Hematopoietic multipotent progenitor cell treated with erythropoietin and hydrocortisone succinate and interleukin-3 and kit ligand, for 8 days (in vitro differentiated cells): ENCODE data around the gene SEC14L1.
"Not testable (repeated sequence)": the region's sequence is repeated elsewhere in the genome, so short reads cannot be mapped to it uniquely, and the experiment has no call there.

ENCODE experiments used
- DNase-seq: peaks from one replicate; pipeline ENCODE4 v3.0.0-alpha.2; 2015

The SEC14L1 gene

DNA sequence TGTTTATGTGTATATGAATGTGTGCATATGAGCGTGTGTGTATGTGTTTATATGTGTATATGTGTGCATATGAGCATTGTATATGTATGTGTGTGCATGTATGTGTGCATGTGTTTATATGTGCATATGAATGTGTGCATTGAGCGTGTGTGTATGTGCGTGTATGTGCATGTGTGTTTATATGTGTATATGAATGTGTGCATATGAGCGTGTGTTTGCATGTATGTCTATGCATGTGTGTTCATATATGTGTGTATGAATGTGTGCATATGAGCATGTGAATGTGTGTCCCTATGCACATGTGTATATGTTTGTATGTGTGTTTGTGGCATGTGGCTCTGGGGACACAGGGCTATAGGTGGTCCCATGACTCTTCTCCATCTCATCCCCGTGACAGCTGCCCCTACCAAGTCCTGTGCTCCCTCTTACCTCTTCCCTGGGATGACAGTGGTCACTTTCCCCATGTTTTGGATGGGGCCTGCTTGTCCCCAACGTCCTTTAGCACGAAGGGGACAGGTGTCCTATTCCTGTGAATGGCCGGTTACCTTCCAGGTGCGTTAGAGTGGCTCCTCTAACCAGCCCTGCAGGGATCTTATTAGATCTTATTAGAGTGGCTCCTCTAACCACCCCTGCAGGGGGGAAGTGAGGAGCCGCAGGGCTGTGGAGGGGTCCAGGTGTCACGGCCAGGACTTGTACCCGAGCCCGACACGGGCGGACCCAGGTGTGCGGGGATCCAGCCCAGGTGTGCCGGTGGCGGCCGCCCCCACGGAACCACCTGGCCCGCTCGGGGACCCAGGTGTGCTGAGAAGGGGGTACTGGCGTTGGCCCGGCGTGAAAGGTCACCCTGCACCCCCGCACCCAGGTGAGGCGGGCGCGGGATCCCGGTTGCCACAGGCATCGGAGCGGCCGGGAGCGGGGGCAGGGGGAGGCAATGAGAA lies 105.6 kb downstream of the SEC14L1 start:
- DNase-seq = no peak

DNA sequence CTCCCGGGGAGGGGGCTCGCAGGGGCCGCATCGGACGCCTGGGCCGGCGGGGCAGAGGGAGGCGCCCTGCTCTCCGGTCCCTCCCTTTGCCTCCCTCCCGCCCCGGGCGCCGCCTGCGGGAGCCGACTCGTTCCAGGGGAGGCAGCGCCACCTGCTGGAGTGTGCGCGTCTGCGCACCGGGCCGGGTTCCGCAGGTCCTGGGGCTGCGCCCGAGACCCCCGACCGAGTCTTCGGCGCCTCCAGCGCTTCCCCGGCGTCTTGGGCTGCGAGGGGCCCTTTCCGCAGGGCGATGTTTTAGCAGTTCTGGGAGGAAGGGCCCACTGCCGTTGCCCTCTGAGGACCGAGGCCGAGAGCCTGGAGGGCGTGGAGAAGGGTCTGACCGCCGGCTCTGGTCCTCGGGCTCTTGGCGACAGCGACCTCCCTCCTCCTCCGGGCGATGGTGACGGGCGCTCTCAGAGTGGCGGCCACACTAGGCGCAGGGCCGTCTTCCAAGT lies 106.3 kb downstream of the SEC14L1 start:
- DNase-seq = peak; percentile 77

DNA sequence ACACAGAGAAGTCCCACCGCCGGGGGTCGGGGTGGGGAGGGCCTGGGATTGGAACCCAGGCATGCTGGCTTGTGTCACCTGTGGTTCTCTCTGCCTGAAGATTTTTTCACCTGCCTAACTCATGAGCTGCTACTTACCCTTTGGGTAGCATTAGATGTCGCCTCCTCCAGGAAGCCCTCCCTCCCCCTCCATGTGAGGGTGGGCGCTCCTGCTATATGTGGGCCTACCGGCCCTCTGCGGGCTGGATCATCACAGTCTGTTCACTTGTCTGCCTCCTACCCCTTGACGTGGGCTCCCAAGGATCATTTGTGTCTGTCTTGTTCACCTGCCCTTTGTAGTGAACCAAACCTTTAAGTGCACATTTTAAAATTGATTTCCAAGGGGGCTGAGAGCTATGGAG lies 106.8 kb downstream of the SEC14L1 start:
- no peak for DNase-seq

DNA sequence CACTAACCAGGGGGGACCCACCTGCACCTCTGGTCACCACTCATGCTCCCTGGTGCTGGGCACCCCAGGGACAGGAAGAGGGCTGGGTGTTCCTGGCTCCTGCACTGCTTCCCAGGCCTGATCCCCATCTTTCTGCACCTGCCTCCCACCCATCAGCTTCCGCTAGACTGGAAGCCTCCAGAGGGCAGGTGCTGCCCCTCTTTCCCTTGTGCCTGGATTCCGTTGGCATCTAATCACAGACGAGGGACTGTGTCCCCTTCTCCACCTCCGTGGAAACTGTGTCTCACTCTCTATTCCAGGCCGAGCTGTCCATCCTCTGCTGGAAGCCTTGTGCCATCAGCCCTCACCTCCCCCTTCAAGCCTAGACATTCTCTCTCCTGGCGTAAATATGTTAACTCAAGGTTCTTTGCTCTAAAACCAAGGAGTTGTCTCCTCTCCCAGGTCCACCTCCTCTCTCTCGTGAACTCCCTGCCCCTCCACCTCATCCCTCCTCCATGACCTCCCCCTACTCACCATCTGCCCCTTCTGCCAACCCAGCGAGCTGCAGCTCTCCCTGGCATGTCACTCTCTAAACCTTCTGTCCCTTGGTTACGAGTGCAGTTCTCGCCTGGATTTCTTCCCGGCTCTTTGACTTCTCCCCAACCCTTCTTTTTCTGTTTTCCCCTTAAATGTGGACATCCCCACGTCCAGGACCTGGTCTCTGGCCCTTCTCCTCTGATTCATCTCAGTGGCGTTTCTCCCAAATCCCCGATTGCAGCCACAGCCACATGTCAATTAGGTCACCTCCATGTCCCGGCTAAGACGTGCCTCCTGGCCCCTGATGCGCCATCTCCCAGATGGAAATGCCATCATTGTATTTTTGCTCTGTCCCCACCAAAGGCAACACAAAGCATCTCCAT lies 107.7 kb downstream of the SEC14L1 start:
- DNase-seq = no peak

DNA sequence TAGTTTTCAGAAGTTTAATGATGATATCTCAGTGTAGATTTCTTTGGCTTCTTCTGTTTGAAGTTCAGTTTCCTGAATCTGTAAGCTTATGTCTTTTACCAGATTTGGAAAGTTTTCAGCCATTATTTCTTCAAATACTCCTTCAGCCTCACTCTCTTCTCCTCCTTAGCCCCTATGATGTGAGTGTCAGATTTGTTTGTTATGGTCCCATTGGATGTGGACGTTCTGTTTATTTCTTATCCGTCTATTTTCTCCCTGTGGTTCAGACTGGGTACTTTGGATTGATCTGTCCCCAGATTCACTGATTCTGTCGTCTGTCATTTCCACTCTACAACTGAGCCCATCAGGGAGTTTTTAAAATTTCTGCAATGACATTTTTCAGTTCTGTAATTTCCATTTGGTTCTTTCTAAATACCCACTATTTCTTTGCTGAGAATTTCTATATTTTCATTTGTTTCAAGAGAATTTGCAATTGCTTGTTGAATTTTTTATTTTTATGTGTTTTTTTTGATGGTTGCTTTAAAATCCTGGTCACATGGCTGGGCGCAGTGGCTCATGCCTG lies 110.9 kb downstream of the SEC14L1 start:
- DNase-seq = no peak

DNA sequence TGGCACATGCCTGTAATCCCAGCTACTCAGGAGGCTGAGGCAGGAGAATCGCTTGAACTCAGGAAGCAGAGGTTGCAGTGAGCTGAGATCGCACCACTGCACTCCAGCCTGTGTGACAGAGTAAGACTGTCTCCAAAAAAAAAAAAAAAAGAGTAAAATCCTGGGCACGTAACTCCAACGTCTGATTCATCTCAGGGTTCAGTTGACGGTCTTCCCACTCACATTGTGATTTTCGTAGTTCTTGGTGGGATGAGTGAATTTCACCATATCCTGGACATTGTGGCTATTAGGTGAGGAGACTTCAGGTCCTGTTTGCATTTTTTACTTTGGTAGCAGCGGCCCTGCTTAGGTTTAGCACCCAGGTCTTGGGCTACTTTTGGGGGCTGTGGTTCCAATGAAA lies 111.5 kb downstream of the SEC14L1 start:
- DNase-seq = not testable (repeated sequence)

DNA sequence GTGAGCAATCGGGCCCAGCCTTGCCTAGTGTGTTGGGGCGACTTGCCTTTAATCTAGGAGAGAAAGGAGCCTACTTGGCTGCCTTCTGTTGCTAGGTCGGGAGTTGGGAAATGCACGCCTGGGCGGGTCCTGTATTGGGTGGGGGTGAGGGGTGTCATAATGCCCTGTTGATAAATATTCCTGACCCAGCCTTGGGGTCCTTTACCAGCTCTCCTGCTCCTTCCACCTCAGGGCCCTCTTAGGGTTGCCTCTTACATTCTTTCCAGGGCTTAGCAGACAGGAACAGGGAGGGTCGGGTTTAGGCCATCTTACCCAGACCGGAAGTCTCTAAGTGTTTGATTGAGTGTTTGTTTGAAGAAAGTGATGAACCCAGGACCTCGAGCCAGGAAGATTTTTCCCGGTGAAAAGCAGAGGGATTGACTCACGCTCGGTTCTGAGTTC lies 112.9 kb downstream of the SEC14L1 start:
- DNase-seq = no peak

DNA sequence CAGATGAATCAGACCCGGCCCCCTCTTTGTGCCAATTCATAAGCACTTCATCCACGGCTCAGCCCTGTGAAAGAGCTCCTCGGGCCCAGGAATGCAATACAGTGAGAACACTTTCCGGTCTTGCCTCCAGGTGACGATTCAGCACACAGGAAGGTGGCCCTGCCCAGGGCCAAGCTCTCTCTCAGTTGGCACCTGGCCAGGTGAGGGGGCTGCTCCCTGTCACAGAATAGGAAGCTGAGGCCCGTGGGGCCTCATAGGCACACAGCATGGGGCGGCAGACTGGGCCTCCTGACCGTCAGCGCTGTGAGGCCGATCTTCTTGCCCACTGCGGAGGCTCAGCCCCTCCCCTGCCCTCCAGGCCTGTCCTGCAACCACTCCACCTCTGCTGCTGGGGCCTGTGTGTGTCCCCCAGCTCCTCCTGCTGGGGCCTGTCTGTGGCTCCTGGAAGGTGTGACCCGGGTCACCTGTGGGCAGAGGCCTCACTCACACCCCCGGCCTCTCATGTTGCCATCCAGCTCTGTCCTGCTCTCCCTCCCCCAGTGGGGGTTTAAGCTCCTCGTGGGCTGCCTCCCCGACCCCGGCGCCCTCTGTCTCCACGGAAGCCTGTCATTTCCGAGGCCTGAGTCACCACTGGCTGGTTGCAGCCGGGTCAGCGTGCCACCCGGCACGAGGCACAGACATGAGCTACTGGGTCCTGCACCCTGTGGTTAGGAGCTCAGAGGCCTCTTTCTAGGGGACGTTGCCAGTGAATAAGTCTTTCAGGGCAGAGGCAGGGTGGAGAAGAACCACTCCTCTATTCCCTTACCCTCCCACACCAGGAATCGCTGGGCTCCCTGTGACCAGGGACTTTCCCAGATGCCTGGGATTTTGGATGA lies 114.4 kb downstream of the SEC14L1 start:
- no peak for DNase-seq

DNA sequence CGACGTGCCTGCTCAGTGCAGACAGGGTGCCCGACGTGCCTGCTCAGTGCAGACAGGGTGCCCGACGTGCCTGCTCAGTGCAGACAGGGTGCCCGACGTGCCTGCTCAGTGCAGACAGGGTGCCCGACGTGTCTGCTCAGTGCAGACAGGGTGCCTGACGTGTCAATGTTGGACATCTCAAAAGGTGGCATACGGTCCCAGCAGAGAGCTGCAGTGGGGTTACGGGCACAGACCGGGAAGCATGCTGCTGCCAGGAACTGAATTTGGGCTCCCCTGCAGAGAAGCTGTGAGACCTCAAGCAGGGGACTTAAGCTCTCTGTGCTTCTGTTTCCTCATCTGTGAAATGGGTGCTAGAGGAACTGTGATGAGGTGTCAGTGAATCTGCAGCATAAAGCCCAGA lies 115.2 kb downstream of the SEC14L1 start:
- DNase-seq = not testable (repeated sequence)

DNA sequence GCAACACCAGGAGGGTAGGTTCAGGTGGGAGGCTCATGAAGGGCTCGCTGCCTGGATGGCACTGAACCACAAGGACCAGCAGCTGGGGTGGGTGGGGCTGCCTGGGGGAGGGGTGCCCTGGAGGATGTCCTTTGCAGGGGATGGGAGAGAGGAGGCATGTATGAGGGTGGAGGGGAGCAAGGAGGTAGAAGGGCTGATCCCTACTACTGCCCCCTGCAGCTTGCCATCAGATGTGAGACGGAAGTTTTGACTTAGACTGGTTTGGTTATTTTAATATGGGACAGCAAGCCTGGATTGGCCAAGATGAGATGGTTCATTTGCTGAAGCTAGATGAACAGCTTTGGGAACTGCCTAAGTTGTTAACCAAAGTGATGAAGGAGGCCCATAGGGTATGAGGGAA lies 115.9 kb downstream of the SEC14L1 start:
- no peak for DNase-seq

DNA sequence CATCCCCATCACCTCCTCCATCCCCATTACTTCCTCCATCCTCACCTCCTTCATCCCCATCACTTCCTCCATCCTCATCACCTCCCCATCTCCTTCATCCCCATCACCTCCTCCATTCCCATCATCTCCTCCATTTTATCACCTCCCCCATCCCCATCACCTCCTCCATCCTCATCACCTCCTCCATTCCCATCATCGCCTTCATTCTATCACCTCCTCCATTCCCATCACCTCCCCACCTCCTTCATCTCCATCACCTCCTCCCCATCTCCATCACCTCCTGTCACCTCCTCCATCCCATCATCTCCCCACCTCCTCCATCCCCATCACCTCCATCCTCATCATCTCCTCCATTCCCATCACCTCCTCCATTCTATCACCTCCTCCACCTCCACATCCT lies 116.4 kb downstream of the SEC14L1 start:
- no peak for DNase-seq

DNA sequence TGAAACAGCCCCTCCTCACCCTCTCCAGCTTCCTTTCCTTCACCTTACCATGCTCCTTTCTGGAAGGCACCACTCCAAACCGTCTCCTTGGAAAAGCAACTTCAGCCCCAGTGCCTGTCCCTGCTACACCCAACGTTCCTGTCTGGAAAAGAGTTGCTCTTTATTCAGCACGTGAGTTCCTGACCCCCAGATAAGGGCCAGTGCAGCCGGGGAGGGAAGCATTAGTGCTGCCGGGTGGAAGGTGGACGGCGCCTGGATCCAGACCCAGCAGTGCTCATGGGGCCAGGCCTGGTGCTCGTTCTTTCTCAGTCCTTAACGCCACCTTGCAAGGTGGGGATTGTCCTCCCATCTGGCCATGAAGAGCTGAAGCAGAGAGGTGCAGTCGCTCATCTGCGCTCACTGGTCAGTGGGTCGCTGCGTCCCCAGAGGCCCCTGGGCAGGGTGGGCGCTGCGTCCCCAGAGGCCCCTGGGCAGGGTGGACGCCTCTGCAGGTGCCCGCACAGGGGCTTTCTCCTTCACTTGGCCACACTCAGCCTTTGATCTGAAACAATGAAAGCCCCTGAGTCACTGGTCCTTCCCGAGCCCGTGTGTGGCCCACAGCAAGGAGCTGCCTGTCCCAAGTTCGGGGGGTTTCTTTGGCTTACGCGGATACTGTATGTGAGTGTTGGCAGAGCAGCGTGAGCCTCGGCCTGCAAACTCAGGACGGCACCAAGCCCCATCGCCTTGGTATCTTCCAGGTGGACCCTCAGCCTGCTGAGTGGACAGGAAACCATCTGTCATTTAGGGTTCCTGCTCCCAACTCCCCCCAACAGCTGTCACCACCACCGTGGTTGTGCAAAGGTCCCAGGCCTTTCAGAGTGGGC lies 117.1 kb downstream of the SEC14L1 start:
- DNase-seq = no peak

DNA sequence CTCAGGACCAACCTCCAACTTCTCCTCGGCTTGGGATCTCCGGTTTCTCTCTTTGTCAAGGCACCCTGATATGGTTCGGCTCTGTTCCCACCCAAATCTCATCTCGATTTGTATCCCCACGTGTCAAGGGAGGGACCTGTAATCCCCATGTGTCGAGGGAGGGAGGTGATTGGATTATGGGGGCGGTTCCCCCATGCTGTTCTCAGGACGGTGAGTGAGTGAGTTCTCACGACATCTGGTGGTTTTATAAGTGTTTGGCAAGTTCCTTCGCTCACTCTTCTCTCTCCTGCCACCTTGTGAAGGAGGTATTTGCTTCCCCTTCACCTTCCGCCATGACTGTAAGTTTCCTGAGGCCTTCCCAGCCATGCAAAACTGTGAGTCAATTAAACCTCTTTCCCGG lies 117.9 kb downstream of the SEC14L1 start:
- no peak for DNase-seq

DNA sequence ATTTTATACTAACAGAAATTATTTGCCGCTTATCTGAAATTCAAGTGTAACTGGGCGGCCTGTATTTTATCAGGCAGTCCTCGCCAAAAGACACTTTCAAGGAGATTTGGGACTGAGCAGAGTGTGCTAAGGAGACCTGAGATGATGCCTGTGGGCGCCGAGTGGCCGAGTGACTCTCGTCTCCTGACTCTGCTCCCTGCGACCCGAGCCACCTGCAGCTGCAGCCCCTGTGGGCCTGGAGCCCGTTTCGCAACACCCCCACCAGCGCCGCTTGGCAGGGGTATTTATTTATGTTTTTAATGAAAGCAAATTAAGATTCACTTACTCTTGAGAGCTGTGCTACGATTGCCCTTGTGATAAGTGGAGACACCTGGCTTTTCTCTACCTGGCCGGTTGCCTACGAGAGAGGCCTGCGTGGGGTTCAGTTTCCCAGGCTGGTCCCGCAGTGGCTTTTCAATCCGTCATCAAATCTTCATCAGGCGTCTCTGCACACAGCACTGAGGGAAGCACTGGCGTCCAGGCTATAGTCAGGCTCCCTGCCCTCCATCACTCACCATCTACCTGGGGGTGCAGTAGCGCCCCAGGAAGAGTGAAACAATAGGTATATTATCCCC lies 124.0 kb downstream of the SEC14L1 start:
- no peak for DNase-seq

DNA sequence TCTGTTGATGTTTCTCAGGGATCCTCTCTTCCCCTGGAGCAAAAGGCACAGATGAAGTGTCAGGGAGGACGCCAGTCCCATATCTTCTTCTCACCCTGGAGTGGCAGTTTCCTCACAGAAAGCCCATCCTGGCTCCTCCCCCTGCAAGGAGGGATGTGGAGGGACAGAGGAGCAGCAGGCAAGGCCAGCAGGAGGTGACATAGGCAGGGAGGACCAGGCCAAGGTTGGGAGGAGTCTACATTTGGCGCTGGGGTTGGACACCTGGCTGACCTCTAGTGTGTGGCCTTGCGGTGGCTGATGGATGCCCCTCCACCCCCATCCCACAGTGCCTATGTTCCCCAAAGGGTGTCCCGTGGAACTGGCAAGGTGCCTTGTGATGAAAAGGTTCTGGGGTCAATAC lies 125.4 kb downstream of the SEC14L1 start:
- no peak for DNase-seq
